Uterus (tissue), 4 donors: ENCODE data around the gene KRT34. TPM values are rescaled to one million over a fixed set of nuclear protein-coding genes. Genes with fewer than 3 reads are reported as not detected.
A peak's percentile ranks its signal among the peaks of the same experiment; 100 is the strongest.

ENCODE experiments used
- DNase-seq, 2 donors: peaks; one replicate each; pipeline ENCODE4 v3.0.0-alpha.2; 2019 to 2020
- H3K27ac ChIP-seq, 2 donors: fragments of 200-600 bp; sonication (generic); 1 replicate in 1 of 2; 2 replicates in 1 of 2; pipeline ENCODE4 v1.5.1; 2016 to 2018
- H3K27me3 ChIP-seq, 2 donors: fragments of 200-600 bp; sonication (generic); one replicate each; pipeline ENCODE4 v1.5.1; 2018 to 2019; ENCODE audit warnings: control low read depth in 1 of 2
- H3K36me3 ChIP-seq, 2 donors: fragments of 200-600 bp; sonication (generic); one replicate each; pipeline ENCODE4 v1.5.1; 2019; ENCODE audit warnings: control low read depth in 1 of 2
- H3K4me1 ChIP-seq, 2 donors: fragments of 200-600 bp; sonication (generic); one replicate each; pipeline ENCODE4 v1.5.1; 2018 to 2019; ENCODE audit warnings: control low read depth in 1 of 2
- H3K4me3 ChIP-seq, 2 donors: fragments of 200-600 bp; sonication (generic); 1 replicate in 1 of 2; 2 replicates in 1 of 2; pipeline ENCODE4 v1.5.1; 2018 to 2019; ENCODE audit warnings: mild to moderate bottlenecking in 1 of 2
- H3K9me3 ChIP-seq, 2 donors: fragments of 200-600 bp; sonication (generic); one replicate each; pipeline ENCODE4 v1.5.1; 2019; ENCODE audit warnings: control low read depth in 1 of 2
- CTCF ChIP-seq, 4 experiments: fragments of 200-600 bp in 2 of 4; fragments of 450-650 bp in 2 of 4; sonication (generic) in 2 of 4; IDR thresholded peaks; one replicate each; pipeline ENCODE4 v1.5.1; 2016 to 2019; ENCODE audit warnings: antibody characterized with exemption in 4 of 4, mild to moderate bottlenecking in 2 of 4, moderate library complexity in 1 of 4
- POLR2A ChIP-seq, 2 donors: fragments of 450-650 bp; IDR thresholded peaks; one replicate each; pipeline ENCODE4 v1.6.1; 2016; ENCODE audit warnings: antibody characterized with exemption in 2 of 2, mild to moderate bottlenecking in 1 of 2, moderate library complexity in 1 of 2
- intact Hi-C: fragments of 100-400 bp; cut with DNase I; formaldehyde crosslinking; loops from one replicate; pipeline ENCODE4 v1.15.1; 2023; ENCODE audit warnings: low total_unique reads
- total RNA-seq, 4 donors: library from RNA; depleted of rRNA in 3 of 4; stranded (reverse); fragments of >200 nt in 3 of 4; gene quantifications; one replicate each; pipeline versions ENCODE4 v1.1.0 to v1.2.4, GENCODE V29; 2014 to 2023
- donor health status: DM: yes; HTN: yes; CAD: no.

Gene KRT34
- total RNA-seq, 4 donors from 2014 or later, result 0.28 TPM; not detected in 3

DNA sequence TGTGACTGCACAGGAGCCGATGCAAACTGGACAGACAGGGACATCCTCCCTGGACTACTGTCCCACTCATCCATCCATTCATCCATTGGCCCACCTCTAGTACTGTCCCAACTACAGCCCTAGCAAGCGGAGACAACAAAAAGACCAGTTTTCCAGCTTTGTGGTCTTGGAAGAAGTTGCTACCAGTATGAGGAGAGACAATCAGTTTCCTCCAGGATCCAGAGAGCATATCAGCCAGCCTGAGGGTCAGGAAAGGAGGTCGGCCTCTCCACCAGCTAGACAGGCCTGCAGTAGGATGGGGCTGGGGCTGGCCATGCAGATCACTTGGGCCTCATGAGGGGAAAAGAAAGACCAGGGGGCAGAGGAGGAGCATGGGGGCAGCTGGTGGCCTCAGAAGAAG lies 48.3 kb downstream of the KRT34 start:
- Histone ChIP-seq H3K4me3 (no peak overlapping the region), H3K9me3 (no peaks in the 10 kb centered on the region), H3K27me3 (no peaks in the 10 kb centered on the region), H3K27ac (no peak overlapping the region), H3K4me1 (no peaks in the 10 kb centered on the region), H3K36me3 (no peaks in the 10 kb centered on the region)
- intact Hi-C loops, result no loop called here
- DNase-seq, result no peak
- TF ChIP-seq CTCF (IDR thresholded peaks at IDR 0.05) (no peak), POLR2A (IDR thresholded peaks at IDR 0.05) (no peak)

DNA sequence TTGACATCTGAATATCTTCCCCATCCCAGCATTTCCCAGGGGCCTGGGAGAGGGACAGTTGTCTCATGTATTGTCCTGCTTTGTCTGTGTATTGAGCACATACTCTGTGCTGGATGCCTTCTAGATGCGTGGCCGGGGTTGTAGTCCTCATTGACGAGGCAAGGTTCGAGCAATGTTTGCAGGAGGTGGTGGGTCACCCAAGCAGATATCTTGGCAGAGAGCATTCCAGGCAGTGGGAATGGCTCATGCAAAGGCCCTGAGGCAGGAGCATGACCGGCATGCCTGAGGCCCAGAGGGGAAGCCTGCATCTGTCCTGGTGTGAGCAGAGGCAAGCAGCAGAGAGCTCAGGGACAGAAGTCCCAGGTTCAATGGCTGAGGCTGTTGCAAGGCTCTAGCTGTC lies 49.0 kb downstream of the KRT34 start:
- Histone ChIP-seq H3K4me1 (no peaks in the 10 kb centered on the region), H3K36me3 (no peaks in the 10 kb centered on the region), H3K27ac (no peak overlapping the region), H3K27me3 (no peaks in the 10 kb centered on the region), H3K4me3 (no peak overlapping the region), H3K9me3 (no peaks in the 10 kb centered on the region)
- intact Hi-C loops, result no loop called here
- no peak for DNase-seq
- TF ChIP-seq CTCF (IDR thresholded peaks at IDR 0.05) (no peak), POLR2A (IDR thresholded peaks at IDR 0.05) (no peak)

GRCh38 chr17:41332239-41332638 lies 49.9 kb downstream of the KRT34 start:
- no peaks in the 10 kb centered on the region for H3K9me3 ChIP-seq
- H3K27ac ChIP-seq, result no peak overlapping the region
- DNase-seq, result no peak
- no peaks in the 10 kb centered on the region for H3K4me1 ChIP-seq
- H3K27me3 ChIP-seq, result no peaks in the 10 kb centered on the region
- no peaks in the 10 kb centered on the region for H3K36me3 ChIP-seq
- H3K4me3 ChIP-seq, result no peak overlapping the region
- no peak for TF ChIP-seq CTCF (IDR thresholded peaks at IDR 0.05)
- no peak for TF ChIP-seq POLR2A (IDR thresholded peaks at IDR 0.05)
- intact Hi-C loops, result no loop called here

- intact Hi-C loops, result no loop called here
- Histone ChIP-seq H3K27ac (no peak overlapping the region), H3K4me3 (no peak overlapping the region), H3K27me3 (no peaks in the 10 kb centered on the region), H3K4me1 (no peaks in the 10 kb centered on the region), H3K9me3 (no peaks in the 10 kb centered on the region), H3K36me3 (no peaks in the 10 kb centered on the region)
- TF ChIP-seq POLR2A (IDR thresholded peaks at IDR 0.05) (no peak), CTCF (IDR thresholded peaks at IDR 0.05) (no peak)
- no peak for DNase-seq
Measured at GRCh38 chr17:41331606-41332005, 50.5 kb downstream of the KRT34 start.

DNA sequence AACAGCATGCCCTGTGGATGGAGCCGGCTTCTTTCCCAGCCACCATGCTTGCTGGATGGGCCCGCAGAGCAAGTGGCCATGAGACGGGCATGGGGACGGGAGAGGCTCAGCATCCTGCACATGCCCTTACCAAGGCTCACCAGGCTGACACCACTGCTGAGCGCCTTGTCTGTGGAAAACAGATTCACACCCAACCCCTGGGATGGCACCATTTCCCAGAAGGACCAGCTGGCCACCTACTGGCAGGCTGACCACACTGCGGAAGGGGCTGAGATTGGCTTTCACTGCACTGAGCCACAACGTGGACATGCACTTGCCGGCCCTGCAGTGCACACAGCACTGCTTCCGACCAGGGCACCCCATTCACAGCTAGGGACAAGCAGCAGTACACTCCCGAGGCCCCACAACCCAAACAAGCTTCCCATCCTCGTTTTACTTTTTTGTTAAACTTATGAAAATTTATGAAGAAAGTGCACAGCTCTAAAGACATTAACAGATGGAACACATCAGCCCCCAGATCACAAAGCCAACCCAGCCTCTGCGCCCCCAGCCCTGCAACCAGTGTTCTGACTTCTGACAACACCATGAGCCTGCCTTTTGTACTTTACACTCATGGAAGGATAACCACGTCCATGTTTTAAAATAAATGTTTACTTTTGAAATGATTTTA lies 52.7 kb downstream of the KRT34 start:
- Histone ChIP-seq H3K9me3 (no peaks in the 10 kb centered on the region), H3K27ac (no peak overlapping the region), H3K36me3 (no peaks in the 10 kb centered on the region), H3K4me1 (no peaks in the 10 kb centered on the region), H3K27me3 (no peaks in the 10 kb centered on the region), H3K4me3 (no peak overlapping the region)
- TF ChIP-seq CTCF (IDR thresholded peaks at IDR 0.05) (peak in 3 of 4 experiments; percentile 32 to 46 (median 42)), POLR2A (IDR thresholded peaks at IDR 0.05) (no peak)
- no peak for DNase-seq
- intact Hi-C loops, result no loop called here
